ENCODE measurements around the gene ATXN7. TPM values are rescaled to one million over a fixed set of nuclear protein-coding genes. Genes with fewer than 3 reads are reported as not detected.

ATXN7 gene
- total RNA-seq, 2 experiments from 2014 or later = 35.6 to 40.5 TPM

DNA sequence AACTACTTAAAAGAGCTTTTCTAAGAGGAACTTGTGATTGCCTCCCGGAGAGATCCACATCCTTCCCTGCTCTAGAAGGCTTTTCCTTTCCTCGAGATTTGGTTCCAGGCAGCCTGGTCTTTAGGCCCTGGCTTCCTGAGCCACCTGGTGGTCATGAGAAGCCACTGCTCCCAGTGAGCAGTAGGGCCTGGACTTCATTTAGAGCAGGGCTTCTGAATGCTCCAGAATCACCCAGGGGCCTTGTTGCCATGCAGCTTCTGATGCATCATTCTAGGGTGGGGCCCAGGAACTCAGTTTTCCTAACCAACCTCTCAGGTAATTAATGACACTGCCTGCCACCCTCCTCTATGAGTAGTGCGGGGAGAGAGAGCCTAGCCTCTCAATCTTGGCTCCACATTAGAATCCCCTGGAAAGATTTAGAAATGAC, 130.0 kb downstream of the ATXN7 start:
- Mint-ChIP-seq H3K27ac (peak overlapping the region; percentile 23), H3K9me3 (ENCODE audit: insufficient read depth) (no peaks in the 10 kb centered on the region), H3K4me3 (no peak overlapping the region), H3K27me3 (ENCODE audit: low read depth) (no peaks in the 10 kb centered on the region), H3K36me3 (ENCODE audit: low read depth) (peaks cover 79% of the 10 kb centered on the region), H3K4me1 (ENCODE audit: low read depth) (peaks cover 29% of the 10 kb centered on the region)
- POLR2A ChIA-PET = interaction anchor here (0.8 to 1.9 kb wide), 3 partner anchors 25 to 30 kb away, joined by 3 to 5 read pairs (median 4); partner anchors contain the start of gene PSMD6
- CTCF ChIA-PET = interaction anchor here (0.6 to 7.8 kb wide), 17 partner anchors 9 to 176 kb away, joined by 3 to 143 read pairs (median 5); no protein-coding TSS in a partner anchor
- DNase-seq = peak; percentile 63
- ATAC-seq = peak; percentile 92

DNA sequence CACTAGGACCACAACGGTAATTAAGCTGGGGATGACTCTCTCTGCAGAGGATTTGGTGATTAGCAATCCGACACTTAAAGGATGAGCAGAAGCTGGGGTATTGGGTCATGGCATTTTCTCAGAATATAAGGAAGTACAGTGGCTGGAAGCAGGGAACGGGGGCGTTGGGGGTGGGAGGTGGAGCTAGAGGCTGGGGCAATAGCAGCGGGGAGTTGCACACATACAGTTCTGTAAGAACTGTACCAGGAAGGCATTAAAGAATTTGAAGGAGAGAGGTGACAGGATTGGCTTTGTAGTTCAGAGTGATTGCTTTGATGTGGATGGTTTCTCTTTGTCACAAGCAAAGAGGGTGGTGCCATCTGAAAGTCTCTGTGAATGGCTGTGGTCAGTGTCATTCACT, 131.4 kb downstream of the ATXN7 start:
- Mint-ChIP-seq H3K9me3 (ENCODE audit: insufficient read depth) (no peaks in the 10 kb centered on the region), H3K27ac (peak overlapping the region; percentile 69), H3K27me3 (ENCODE audit: low read depth) (no peaks in the 10 kb centered on the region), H3K36me3 (ENCODE audit: low read depth) (peaks cover 81% of the 10 kb centered on the region), H3K4me1 (ENCODE audit: low read depth) (peaks cover 21% of the 10 kb centered on the region), H3K4me3 (no peak overlapping the region)
- POLR2A ChIA-PET = interaction anchor here (0.6 to 0.7 kb wide), 2 partner anchors 22 to 27 kb away, joined by 3 read pairs; no protein-coding TSS in a partner anchor
- CTCF ChIA-PET = interaction anchor here (1.5 to 7.8 kb wide), 5 partner anchors 11 to 50 kb away, joined by 4 to 143 read pairs (median 31); no protein-coding TSS in a partner anchor
- ATAC-seq = peak; percentile 34
- DNase-seq = no peak

DNA sequence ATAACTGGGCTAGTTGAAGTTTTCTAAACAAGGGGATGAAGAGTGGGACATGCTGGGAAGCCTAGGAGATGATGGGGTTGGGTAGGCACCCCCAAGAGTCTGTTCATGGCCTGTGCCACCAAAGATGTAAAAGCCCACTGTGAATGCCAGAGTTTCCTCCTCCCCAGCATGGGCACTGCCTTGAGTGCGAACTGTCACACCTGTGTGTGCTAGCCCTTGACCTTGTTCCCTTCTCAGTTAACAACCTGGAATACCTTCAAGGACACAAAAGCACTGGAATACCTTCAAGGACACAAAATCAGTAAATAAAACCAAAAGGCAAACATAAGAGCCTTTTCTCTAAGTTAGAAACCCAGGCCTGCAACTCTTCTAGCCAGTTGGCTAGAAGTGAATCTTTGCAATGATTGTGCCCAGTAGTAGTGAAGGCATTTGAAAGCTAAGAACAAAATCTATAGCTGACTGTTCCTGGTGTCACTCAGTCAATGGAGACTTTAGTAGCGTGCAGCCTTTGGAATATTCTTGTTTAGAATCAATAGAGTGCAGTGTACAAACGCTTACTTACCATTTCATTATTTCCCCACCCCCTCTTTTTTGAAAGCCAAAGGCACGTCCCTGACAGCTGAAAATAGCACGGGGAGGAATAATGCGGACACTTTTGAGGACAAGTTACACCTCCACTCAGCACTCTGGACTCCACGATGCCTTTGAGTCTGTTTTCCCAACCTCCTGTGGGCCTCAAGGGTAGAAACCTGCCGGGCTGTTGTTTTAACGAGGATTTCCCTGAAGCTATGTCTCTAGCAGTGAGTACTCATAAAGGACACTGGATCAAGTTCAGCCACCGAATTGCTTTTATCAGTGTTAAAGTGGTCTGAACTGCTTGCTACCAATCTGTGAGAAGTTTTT, 135.4 kb downstream of the ATXN7 start:
- Mint-ChIP-seq H3K4me3 (no peak overlapping the region), H3K27me3 (ENCODE audit: low read depth) (no peaks in the 10 kb centered on the region), H3K27ac (no peak overlapping the region), H3K9me3 (ENCODE audit: insufficient read depth) (no peaks in the 10 kb centered on the region), H3K36me3 (ENCODE audit: low read depth) (peaks cover 64% of the 10 kb centered on the region), H3K4me1 (ENCODE audit: low read depth) (peaks cover 11% of the 10 kb centered on the region)
- CTCF ChIA-PET = interaction anchor here (0.6 to 0.9 kb wide), 2 partner anchors 10 to 37 kb away, joined by 3 to 4 read pairs; no protein-coding TSS in a partner anchor
- POLR2A ChIA-PET = no interaction called here
- no peak for DNase-seq
- ATAC-seq = no peak

DNA sequence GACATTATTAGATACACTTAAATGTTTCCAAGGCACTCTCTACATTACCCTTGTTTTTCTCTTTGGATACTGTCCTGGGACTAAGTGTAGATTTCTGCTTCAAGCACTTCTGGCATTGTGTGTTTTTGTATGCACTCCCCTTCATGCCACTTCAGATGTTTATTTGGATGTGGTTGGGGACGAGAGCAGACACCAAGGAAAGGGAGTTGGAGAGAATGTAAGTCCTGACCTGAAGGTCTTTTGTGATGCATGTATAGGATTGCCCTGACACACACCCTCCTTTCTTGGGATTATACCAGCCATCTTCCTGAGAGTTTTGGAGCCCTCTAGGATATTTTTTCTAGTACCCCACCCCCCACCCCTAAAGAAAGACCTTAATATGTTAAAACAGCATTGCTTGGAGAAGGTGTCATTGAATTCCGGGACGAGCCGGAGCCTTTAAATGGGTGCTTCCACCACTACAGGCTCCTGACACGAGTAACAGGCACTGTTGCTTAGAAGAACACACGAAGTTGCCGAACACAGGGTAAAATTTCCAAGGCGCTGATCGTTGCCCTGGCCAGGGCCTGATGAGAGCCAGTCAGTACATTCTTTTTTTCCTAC, 136.9 kb downstream of the ATXN7 start:
- POLR2A ChIA-PET = no interaction called here
- H3K9me3 Mint-ChIP-seq (ENCODE audit: insufficient read depth) = no peaks in the 10 kb centered on the region

DNA sequence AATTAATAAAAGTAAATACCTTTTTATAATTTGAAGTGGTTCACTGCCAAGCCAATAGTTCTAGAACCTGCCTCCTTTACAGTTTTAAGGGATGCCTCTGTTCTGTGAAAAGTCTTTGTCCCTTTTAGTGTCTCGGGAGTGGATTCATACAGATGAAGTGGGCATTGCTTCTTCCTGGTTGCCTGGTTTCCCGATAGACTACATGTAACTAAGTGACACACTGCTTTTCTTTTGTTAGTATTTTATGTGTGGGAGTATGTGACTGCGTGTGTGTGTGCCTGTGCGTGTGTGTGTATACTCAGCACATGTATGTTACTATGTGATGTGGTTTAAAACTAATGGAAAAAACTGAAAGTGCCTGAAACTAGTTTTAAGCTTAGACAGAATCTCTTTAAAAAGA, 138.6 kb downstream of the ATXN7 start:
- Mint-ChIP-seq H3K9me3 (ENCODE audit: insufficient read depth) (no peaks in the 10 kb centered on the region), H3K36me3 (ENCODE audit: low read depth) (peaks cover 39% of the 10 kb centered on the region), H3K27ac (peak overlapping the region; percentile 16), H3K4me1 (ENCODE audit: low read depth) (no peaks in the 10 kb centered on the region), H3K4me3 (no peak overlapping the region), H3K27me3 (ENCODE audit: low read depth) (no peaks in the 10 kb centered on the region)
- no peak for ATAC-seq
- POLR2A ChIA-PET = interaction anchor here (1.2 kb wide), 1 partner anchor 22 kb away, joined by 3 read pairs; no protein-coding TSS in a partner anchor
- CTCF ChIA-PET = interaction anchor here (1.2 to 1.9 kb wide), 2 partner anchors 34 to 38 kb away, joined by 3 to 5 read pairs; no protein-coding TSS in a partner anchor
- no peak for DNase-seq

More for the DNA sequence above, 136.9 kb downstream of the ATXN7 start:
- Mint-ChIP-seq H3K4me3 (no peak overlapping the region), H3K27ac (no peak overlapping the region), H3K36me3 (ENCODE audit: low read depth) (peaks cover 54% of the 10 kb centered on the region), H3K4me1 (ENCODE audit: low read depth) (no peaks in the 10 kb centered on the region), H3K27me3 (ENCODE audit: low read depth) (no peaks in the 10 kb centered on the region)
- CTCF ChIA-PET = interaction anchor here (0.8 kb wide), 1 partner anchor 22 kb away, joined by 3 read pairs; the partner anchor contains the start of gene PSMD6
- ATAC-seq = no peak
- no peak for DNase-seq

GRCh38 chr3:64003589-64003988, 139.9 kb downstream of the ATXN7 start:
- H3K4me1 Mint-ChIP-seq (ENCODE audit: low read depth) = peaks cover 2% of the 10 kb centered on the region
- DNase-seq (no peak), ATAC-seq (no peak)
- H3K36me3 Mint-ChIP-seq (ENCODE audit: low read depth) = peaks cover 31% of the 10 kb centered on the region
- no peak overlapping the region for H3K27ac Mint-ChIP-seq
- H3K27me3 Mint-ChIP-seq (ENCODE audit: low read depth) = no peaks in the 10 kb centered on the region
- H3K9me3 Mint-ChIP-seq (ENCODE audit: insufficient read depth) = no peaks in the 10 kb centered on the region
- no peak overlapping the region for H3K4me3 Mint-ChIP-seq
- CTCF ChIA-PET = interaction anchor here (1.1 to 1.9 kb wide), 3 partner anchors 10 to 35 kb away, joined by 5 to 8 read pairs (median 5); partner anchors contain the start of gene PSMD6
- POLR2A ChIA-PET = no interaction called here

DNA sequence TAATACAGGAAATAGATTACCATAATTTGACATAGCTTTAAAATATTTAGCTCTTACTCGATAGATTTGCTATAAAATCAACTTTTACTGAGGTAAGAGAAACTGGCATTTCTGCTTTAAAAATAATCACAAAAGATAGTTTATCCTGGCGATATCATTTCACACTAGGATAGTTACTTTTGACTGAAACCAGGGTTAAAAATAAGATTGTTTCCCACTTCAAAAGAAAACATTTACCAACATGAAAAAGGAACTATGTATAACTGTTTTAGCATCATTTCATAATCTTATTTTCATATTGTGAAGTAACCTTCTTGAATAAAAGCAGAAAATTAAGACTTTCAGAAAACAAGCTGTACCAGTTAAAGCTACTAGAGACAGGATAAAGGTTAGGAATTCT, 144.3 kb downstream of the ATXN7 start:
- ChIA-PET POLR2A (interaction anchor here (0.9 to 2.1 kb wide), 4 partner anchors 10 to 40 kb away, joined by 4 to 8 read pairs (median 6); partner anchors contain the start of gene PSMD6), CTCF (interaction anchor here (0.9 to 5.8 kb wide), 11 partner anchors 9 to 476 kb away, joined by 3 to 48 read pairs (median 6); partner anchors contain the start of gene PSMD6)
- ATAC-seq = no peak
- Mint-ChIP-seq H3K27me3 (ENCODE audit: low read depth) (no peaks in the 10 kb centered on the region), H3K9me3 (ENCODE audit: insufficient read depth) (no peaks in the 10 kb centered on the region), H3K4me3 (no peak overlapping the region), H3K27ac (no peak overlapping the region), H3K4me1 (ENCODE audit: low read depth) (peaks cover 6% of the 10 kb centered on the region), H3K36me3 (ENCODE audit: low read depth) (peaks cover 47% of the 10 kb centered on the region)
- DNase-seq = no peak

GRCh38 chr3:64008487-64009351, 145.1 kb downstream of the ATXN7 start:
- Mint-ChIP-seq H3K4me1 (ENCODE audit: low read depth) (peaks cover 6% of the 10 kb centered on the region), H3K36me3 (ENCODE audit: low read depth) (peaks cover 52% of the 10 kb centered on the region), H3K9me3 (ENCODE audit: insufficient read depth) (no peaks in the 10 kb centered on the region), H3K27me3 (ENCODE audit: low read depth) (no peaks in the 10 kb centered on the region), H3K4me3 (no peak overlapping the region), H3K27ac (no peak overlapping the region)
- ChIA-PET POLR2A (interaction anchor here (0.9 to 2.1 kb wide), 4 partner anchors 11 to 40 kb away, joined by 4 to 8 read pairs (median 6); partner anchors contain the start of gene PSMD6), CTCF (interaction anchor here (0.9 to 5.8 kb wide), 13 partner anchors 9 to 476 kb away, joined by 3 to 48 read pairs (median 6); partner anchors contain the start of gene PSMD6)
- DNase-seq (no peak), ATAC-seq (no peak)

DNA sequence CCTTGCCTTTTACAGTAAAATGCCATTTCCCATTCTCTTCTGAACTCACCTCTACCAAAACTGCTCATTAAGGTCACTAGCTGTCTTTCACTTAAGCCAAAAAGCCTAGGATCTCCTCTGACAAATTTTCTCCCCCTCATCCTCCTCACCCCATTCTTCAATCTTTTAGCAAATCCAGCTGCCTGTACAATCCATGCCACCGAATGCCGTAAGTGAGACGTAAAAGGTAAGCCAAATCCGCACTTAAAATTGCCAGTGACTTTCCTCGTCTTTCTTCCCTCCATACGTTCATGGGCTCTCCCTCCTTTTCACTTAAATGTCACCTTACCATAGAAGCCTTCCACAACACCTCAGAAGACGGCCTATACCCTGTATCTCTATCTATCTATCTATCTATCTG, 145.9 kb downstream of the ATXN7 start:
- no peaks in the 10 kb centered on the region for H3K9me3 Mint-ChIP-seq (ENCODE audit: insufficient read depth)
- H3K4me1 Mint-ChIP-seq (ENCODE audit: low read depth) = peaks cover 6% of the 10 kb centered on the region
- DNase-seq = no peak
- H3K27me3 Mint-ChIP-seq (ENCODE audit: low read depth) = no peaks in the 10 kb centered on the region
- POLR2A ChIA-PET = interaction anchor here (2.1 kb wide), 1 partner anchor 12 kb away, joined by 5 read pairs; no protein-coding TSS in a partner anchor
- no peak for ATAC-seq
- peaks cover 58% of the 10 kb centered on the region for H3K36me3 Mint-ChIP-seq (ENCODE audit: low read depth)
- CTCF ChIA-PET = interaction anchor here (1.1 to 5.8 kb wide), 7 partner anchors 8 to 191 kb away, joined by 3 to 48 read pairs (median 6); partner anchors contain the start of gene PSMD6
- no peak overlapping the region for H3K4me3 Mint-ChIP-seq
- no peak overlapping the region for H3K27ac Mint-ChIP-seq

- H3K4me1 Mint-ChIP-seq (ENCODE audit: low read depth) = peaks cover 6% of the 10 kb centered on the region
- no peak for DNase-seq
- no peak overlapping the region for H3K4me3 Mint-ChIP-seq
- no peaks in the 10 kb centered on the region for H3K27me3 Mint-ChIP-seq (ENCODE audit: low read depth)
- no peak for ATAC-seq
- no peak overlapping the region for H3K27ac Mint-ChIP-seq
- no peaks in the 10 kb centered on the region for H3K9me3 Mint-ChIP-seq (ENCODE audit: insufficient read depth)
- peaks cover 63% of the 10 kb centered on the region for H3K36me3 Mint-ChIP-seq (ENCODE audit: low read depth)
- CTCF ChIA-PET = interaction anchor here (0.7 to 5.8 kb wide), 8 partner anchors 9 to 1793 kb away, joined by 3 to 48 read pairs (median 4); partner anchors contain the start of gene PSMD6
- POLR2A ChIA-PET = interaction anchor here (2.1 kb wide), 1 partner anchor 12 kb away, joined by 5 read pairs; no protein-coding TSS in a partner anchor
These were observed 146.5 kb downstream of the ATXN7 start for GRCh38 chr3:64010199-64010598.

Measured in activated CD8-positive, alpha-beta T cell treated with anti-CD3 and anti-CD28 coated beads, Interleukin-2, amount 10 ng/mL, durations not matched to agents 7 days and 5 days (primary cell).